Erythroblast (primary cell): Measurements from ENCODE around the gene CAPN15.

ENCODE experiments used
- GATA1 ChIP-seq: IDR thresholded peaks from 2 replicates; pipeline ENCODE4 v1.6.1; 2011; ENCODE audit warnings: low read depth, mild to moderate bottlenecking, control low read depth, low read length, moderate library complexity
- POLR2A ChIP-seq: IDR thresholded peaks from 2 replicates; pipeline ENCODE4 v1.6.1; 2011; ENCODE audit warnings: mild to moderate bottlenecking, low read length

DNA sequence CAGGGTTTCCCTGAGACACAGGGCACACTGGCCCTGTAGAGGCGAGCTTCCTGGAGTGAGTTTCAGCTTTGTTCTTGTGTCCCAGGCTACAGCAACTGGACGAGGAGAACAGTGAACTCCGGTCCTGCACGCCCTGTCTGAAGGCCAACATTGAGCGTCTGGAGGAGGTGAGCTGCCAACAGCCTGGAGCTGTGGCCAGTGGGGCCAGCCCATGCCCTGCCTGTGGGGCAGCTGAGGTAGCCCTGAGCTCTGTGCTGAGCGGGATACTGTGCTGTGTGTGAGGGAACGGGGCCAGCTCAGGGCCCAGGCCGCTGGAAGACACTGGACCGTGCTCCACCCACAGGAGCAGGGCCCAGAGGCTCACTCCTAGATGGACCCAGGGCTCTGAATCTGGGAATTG is 8.7 kb upstream of the CAPN15 start:
- TF ChIP-seq POLR2A: no peak
- no peak for TF ChIP-seq GATA1
